WI38 (cell line): ENCODE results near the gene FANCD2.

Experiments used
- H3K4me3 ChIP-seq: 2 replicates; pipeline ENCODE4 v1.5.1; 2011; ENCODE audit warnings: low read depth, mild to moderate bottlenecking, control low read depth, low read length
- TF ChIP-seq, protein P1 (sequence below): IDR thresholded peaks from 2 replicates; pipeline ENCODE4 v1.5.1; 2012; ENCODE audit warnings: low read depth, mild to moderate bottlenecking, control low read depth, low read length

FANCD2 gene

DNA sequence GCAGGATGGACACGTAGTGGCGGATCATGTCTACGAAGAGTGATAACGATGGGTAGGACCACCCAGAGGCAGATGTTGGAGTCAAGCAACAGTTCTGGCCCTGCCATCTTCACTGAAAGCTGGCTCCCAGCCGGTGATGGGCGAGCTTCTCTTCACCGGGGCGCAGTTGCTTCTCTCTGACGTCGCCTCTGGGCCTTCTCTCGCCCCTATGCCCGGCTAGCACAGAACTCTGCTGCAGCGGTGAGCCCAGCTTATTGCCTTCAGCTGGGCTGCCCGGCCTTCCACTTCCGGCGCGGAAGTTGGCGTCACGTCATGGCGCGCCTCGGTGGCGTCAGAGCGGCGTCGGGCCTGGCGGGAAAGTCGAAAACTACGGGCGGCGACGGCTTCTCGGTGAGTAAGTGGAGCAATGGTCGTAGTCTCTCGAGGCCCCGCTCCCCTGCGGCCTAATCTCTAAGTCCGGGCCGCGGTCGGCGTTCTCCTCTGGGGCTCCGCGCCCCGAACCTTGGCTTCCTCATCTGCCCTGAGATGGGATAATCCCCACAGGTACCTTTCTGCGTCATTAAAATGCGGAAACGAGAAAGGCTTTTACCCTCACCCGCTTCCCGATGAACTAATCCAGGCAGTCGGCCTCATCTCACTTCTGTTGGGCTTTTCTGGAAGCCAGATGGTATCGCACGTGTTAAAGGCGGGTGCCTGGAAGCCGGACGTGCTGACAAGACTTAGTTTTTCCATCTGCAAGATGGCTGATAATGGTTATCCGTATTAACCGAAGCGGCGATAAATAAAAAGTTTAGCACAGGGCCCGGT is at the start of gene FANCD2:
Gene FANCD2, plus strand, starts transcription at position 354 of the 807 bp plus-strand sequence. CDS start 2,221 bp downstream, outside the sequence.
- H3K4me3 ChIP-seq = peak within 1 kb of the TSS; percentile 100
- TF ChIP-seq, protein P1, sequence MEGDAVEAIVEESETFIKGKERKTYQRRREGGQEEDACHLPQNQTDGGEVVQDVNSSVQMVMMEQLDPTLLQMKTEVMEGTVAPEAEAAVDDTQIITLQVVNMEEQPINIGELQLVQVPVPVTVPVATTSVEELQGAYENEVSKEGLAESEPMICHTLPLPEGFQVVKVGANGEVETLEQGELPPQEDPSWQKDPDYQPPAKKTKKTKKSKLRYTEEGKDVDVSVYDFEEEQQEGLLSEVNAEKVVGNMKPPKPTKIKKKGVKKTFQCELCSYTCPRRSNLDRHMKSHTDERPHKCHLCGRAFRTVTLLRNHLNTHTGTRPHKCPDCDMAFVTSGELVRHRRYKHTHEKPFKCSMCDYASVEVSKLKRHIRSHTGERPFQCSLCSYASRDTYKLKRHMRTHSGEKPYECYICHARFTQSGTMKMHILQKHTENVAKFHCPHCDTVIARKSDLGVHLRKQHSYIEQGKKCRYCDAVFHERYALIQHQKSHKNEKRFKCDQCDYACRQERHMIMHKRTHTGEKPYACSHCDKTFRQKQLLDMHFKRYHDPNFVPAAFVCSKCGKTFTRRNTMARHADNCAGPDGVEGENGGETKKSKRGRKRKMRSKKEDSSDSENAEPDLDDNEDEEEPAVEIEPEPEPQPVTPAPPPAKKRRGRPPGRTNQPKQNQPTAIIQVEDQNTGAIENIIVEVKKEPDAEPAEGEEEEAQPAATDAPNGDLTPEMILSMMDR = no peak

- TF ChIP-seq, protein P1 = no peak
- H3K4me3 ChIP-seq = no peak overlapping the region
Observed at GRCh38 chr3:9976721-9977709, 49.2 kb upstream of the FANCD2 start.

GRCh38 chr3:9978710-9979305 is 47.4 kb upstream of the FANCD2 start:
- H3K4me3 ChIP-seq = no peak overlapping the region
- TF ChIP-seq, protein P1 = no peak

DNA sequence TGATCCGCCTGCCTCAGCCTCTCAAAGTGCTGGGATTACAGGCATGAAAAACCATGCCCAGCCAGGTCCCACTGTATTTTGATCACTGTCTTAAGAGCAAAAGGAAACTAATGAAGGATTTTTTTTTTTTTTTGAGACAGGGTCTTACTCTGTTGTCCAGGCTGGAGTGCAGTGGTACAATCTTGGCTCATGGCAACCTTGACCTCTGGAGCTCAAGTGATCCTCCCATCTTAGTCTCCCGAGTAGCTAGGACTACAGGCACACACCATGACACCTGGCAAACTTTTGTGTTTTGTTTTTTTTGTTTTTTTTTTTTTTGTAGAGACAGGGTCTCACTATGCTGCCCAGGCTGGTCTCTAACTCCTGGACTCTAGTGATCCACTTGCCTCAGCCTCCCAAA is 46.0 kb upstream of the FANCD2 start:
- TF ChIP-seq, protein P1 = no peak
- no peak overlapping the region for H3K4me3 ChIP-seq

GRCh38 chr3:9986230-9986725 is 40.0 kb upstream of the FANCD2 start:
- TF ChIP-seq, protein P1 = no peak

DNA sequence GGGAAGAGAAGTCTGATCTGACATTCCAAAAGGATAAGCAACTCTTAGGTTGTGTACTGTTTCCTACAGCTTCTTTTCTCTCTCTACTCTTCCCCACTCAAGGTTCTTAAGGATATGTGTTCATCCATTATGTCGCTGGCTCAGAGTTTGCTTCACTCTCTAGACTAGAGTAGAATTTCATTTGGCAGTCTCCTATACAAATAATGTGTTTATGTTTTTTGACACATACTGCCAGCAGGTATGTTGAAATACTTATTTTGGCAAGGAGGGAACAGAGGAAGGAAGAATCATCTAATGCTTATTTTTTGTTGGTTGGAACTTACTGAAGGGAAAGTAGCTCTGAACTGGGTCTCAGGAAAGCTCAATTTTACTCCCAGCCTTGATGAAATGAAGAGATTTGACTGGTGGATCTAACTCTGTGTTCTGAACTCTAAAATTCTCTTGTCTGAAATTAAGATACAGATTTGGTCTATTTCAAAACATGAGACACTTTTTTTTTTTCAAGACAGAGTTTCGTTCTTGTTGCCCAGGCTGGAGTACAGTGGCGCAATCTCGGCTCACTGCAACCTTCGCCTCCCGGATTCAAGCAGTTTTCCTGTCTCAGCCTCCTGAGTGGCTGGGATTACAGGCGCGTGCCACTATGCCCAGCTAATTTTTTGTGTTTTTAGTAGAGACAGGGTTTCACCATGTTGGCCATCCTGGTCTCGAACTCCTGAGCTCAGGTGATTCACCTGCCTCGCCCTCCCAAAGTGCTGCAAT is 32.0 kb upstream of the FANCD2 start:
- H3K4me3 ChIP-seq = 0 out of 2 replicates have a peak overlapping the region, but pooled peaks have one; percentile 12
- TF ChIP-seq, protein P1 = no peak

More at GRCh38 chr3:9986230-9986725, 40.0 kb upstream of the FANCD2 start:
- H3K4me3 ChIP-seq = peak overlapping the region; percentile 99
